Neuronal stem cell (in vitro differentiated cells): Measurements from ENCODE around the gene HDAC9.

Experiments used
- DNase-seq: peaks from one replicate; pipeline ENCODE4 v3.0.0-alpha.2; 2013; ENCODE audit warnings: low spot score
- H2AFZ ChIP-seq: one replicate; pipeline ENCODE4 v1.6.1; 2013; ENCODE audit warnings: mild to moderate bottlenecking, low read length, inconsistent platforms
- H2AK5ac ChIP-seq: 2 replicates; pipeline ENCODE4 v1.6.1; 2013; ENCODE audit warnings: low read depth, mild to moderate bottlenecking, inconsistent platforms, low read length, moderate library complexity, mixed read lengths
- H2BK120ac ChIP-seq: 2 replicates; pipeline ENCODE4 v1.6.1; 2013; ENCODE audit warnings: low read depth, mild to moderate bottlenecking, inconsistent platforms, low read length, moderate library complexity, mixed read lengths
- H2BK12ac ChIP-seq: one replicate; pipeline ENCODE4 v1.6.1; 2013; ENCODE audit warnings: low read length, inconsistent platforms
- H2BK15ac ChIP-seq: 2 replicates; pipeline ENCODE4 v1.6.1; 2013; ENCODE audit warnings: mild to moderate bottlenecking, low read length, inconsistent platforms, mixed read lengths
- H2BK5ac ChIP-seq: one replicate; pipeline ENCODE4 v1.6.1; 2013; ENCODE audit warnings: inconsistent platforms, mild to moderate bottlenecking, low read length, moderate library complexity
- H3K14ac ChIP-seq: one replicate; pipeline ENCODE4 v1.6.1; 2013; ENCODE audit warnings: low read length, inconsistent platforms
- H3K18ac ChIP-seq: 2 replicates; pipeline ENCODE4 v1.6.1; 2013; ENCODE audit warnings: low read length, inconsistent platforms
- H3K23ac ChIP-seq: 2 replicates; pipeline ENCODE4 v1.6.1; 2013; ENCODE audit warnings: low read depth, mild to moderate bottlenecking, mixed read lengths, low read length, inconsistent platforms; ENCODE audit not compliant: poor library complexity
- H3K27ac ChIP-seq: replicated peaks from 3 replicates; pipeline ENCODE4 v1.5.1; 2013; ENCODE audit warnings: low read length, inconsistent platforms
- H3K27me3 ChIP-seq, 3 experiments: 2 replicates each; pipeline ENCODE4 v1.6.1; 2013; ENCODE audit warnings: low read length in 3 of 3, mild to moderate bottlenecking in 2 of 3, inconsistent platforms in 1 of 3, low read depth in 1 of 3, mixed read lengths in 1 of 3, moderate library complexity in 1 of 3; ENCODE audit not compliant: control insufficient read depth in 3 of 3, insufficient read depth in 3 of 3
- H3K36me3 ChIP-seq, 2 donors: replicated peaks in 1 of 2; 2 replicates each; pipeline ENCODE4 v1.6.1; 2013; ENCODE audit warnings: low read length in 2 of 2; ENCODE audit not compliant: control insufficient read depth in 2 of 2, insufficient read depth in 2 of 2
- H3K4ac ChIP-seq: 2 replicates; pipeline ENCODE4 v1.6.1; 2013; ENCODE audit warnings: inconsistent platforms, mild to moderate bottlenecking, low read length, moderate library complexity
- H3K4me1 ChIP-seq, 2 donors: 1 replicate in 1 of 2; 2 replicates in 1 of 2; pipeline ENCODE4 v1.6.1; 2013; ENCODE audit warnings: low read length in 2 of 2, low read depth in 1 of 2; ENCODE audit not compliant: control insufficient read depth in 2 of 2, insufficient read depth in 1 of 2
- H3K4me2 ChIP-seq: one replicate; pipeline ENCODE4 v1.6.1; 2013; ENCODE audit warnings: mild to moderate bottlenecking, low read length, inconsistent platforms; ENCODE audit not compliant: insufficient read depth, poor library complexity, severe bottlenecking
- H3K4me3 ChIP-seq, 2 donors: 2 replicates each; pipeline ENCODE4 v1.5.1; 2013; ENCODE audit warnings: low read length in 2 of 2, mild to moderate bottlenecking in 2 of 2, inconsistent platforms in 1 of 2, moderate library complexity in 1 of 2
- H3K79me1 ChIP-seq: one replicate; pipeline ENCODE4 v1.6.1; 2013; ENCODE audit warnings: low read depth, mild to moderate bottlenecking, inconsistent platforms, low read length, moderate library complexity
- H3K9ac ChIP-seq: one replicate; pipeline ENCODE4 v1.6.1; 2013; ENCODE audit warnings: mild to moderate bottlenecking, low read depth, low read length, inconsistent platforms; ENCODE audit not compliant: poor library complexity
- H3K9me3 ChIP-seq, 2 donors: replicated peaks in 1 of 2; 2 replicates each; pipeline versions ENCODE3 to v1.6.1; 2013; ENCODE audit warnings: low read length in 2 of 2, mild to moderate bottlenecking in 2 of 2, inconsistent platforms in 1 of 2, low read depth in 1 of 2, mixed read lengths in 1 of 2, moderate library complexity in 1 of 2; ENCODE audit not compliant: control insufficient read depth in 2 of 2, insufficient read depth in 1 of 2
- H4K8ac ChIP-seq: one replicate; pipeline ENCODE4 v1.6.1; 2013; ENCODE audit warnings: low read depth, mild to moderate bottlenecking, inconsistent platforms, low read length, moderate library complexity
- H4K91ac ChIP-seq: one replicate; pipeline ENCODE4 v1.6.1; 2013; ENCODE audit warnings: low read length, low read depth, mild to moderate bottlenecking, inconsistent platforms; ENCODE audit not compliant: poor library complexity
- WGBS, 2 donors: extraction: QIAGEN DNeasy Blood & Tissue Kit; methylation state at CpG; one replicate each; pipeline ENCODE4 v1.1.7; 2013; ENCODE audit warnings: missing lambda C conversion rate in 2 of 2, mixed read lengths in 1 of 2; ENCODE audit not compliant: insufficient read length in 2 of 2, insufficient replicate concordance in 1 of 2; ENCODE audit errors: extremely low coverage in 2 of 2; 5-methylcytosine and 5-hydroxymethylcytosine counted together

Gene HDAC9

DNA sequence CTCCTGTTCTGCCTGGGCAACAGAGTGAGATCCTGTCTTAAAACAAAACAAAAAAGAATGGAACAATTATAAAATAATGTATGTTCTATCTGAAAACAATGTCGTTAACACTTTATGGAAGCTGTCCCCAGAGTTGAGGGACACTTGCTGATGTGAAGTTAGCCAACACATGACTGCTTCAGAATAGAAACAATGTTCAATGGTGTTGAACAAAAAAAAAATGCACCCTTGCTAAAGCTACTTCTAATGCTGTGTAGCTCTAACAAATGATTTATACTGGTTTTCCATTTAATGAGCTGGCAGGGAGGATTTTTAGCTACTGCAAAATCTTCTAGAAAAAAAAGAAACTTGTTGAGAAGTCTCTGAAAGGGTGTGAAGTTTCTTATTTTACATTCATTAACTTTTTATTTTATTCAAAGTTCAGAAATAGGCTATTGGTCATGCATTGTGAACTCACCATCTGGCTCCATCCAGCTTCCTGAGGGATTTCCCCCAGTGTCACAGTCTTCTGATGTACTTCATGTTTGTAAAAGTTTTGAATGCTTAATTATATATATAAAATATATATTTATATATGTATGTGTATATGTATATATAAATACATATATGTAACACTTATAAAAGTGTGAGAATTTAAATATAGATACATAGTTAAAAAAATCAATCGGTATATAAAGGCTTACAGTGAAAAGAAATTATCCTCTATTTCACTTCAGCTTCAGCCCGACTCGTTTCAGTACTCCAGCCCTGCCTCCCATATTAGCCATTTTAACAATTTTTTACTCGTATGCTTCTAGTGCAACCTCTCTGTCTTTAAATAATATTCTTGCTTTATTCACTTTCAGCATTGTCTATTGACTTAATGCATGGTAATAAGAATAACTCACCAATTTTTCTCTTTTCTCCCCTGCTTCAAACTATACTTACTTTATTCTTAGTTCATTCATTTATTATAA is 35.0 kb downstream of the HDAC9 start:
- Histone ChIP-seq H4K91ac (no peak overlapping the region), H4K8ac (no peak overlapping the region), H3K23ac (no peak overlapping the region), H3K4me1 (peaks cover 0 to 2% of the 10 kb centered on the region in 2 donors), H3K9ac (no peak overlapping the region), H3K27ac (no peak overlapping the region), H3K4me2 (no peak overlapping the region), H2BK15ac (no peak overlapping the region), H2BK12ac (no peak overlapping the region), H3K14ac (no peak overlapping the region), H2BK120ac (no peak overlapping the region), H3K4me3 (no peak overlapping the region), H3K18ac (no peak overlapping the region), H3K27me3 (no peaks in the 10 kb centered on the region), H3K9me3 (no peaks in the 10 kb centered on the region), H2BK5ac (no peak overlapping the region), H2AFZ (no peak overlapping the region), H2AK5ac (no peak overlapping the region), H3K4ac (no peak overlapping the region), H3K79me1 (no peaks in the 10 kb centered on the region), H3K36me3 (no peaks in the 10 kb centered on the region)
- DNase-seq, result no peak
- WGBS, 2 donors, result no CpG with 5 or more reads among the region's 5 CpGs

DNA sequence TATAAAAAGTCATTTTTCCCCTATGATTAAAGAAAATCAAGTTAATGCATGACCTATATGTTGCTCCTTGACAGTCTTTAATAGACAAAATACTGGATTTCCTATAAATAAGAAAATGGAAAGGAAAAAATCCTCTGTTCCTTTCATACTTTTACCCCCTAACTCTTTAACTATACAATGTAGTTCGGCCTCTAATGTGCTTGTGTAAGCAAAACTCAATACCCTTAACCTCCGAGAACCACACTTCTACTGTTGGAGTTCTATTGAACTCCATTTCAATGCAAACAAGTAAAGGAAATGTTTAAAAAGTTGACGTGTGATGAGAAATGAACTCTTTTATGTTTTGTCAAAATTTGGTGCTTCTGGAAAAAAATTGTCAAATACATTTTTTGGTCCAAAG is 36.0 kb downstream of the HDAC9 start:
- H3K4me3 ChIP-seq, result no peak overlapping the region
- H2BK12ac ChIP-seq, result no peak overlapping the region
- H3K9me3 ChIP-seq, result no peaks in the 10 kb centered on the region
- no peak for DNase-seq
- H2AK5ac ChIP-seq, result no peak overlapping the region
- no peak overlapping the region for H2BK5ac ChIP-seq
- H3K27me3 ChIP-seq, result no peaks in the 10 kb centered on the region
- no peak overlapping the region for H3K4me2 ChIP-seq
- no peak overlapping the region for H4K8ac ChIP-seq
- H3K9ac ChIP-seq, result no peak overlapping the region
- H3K27ac ChIP-seq, result no peak overlapping the region
- no peak overlapping the region for H2AFZ ChIP-seq
- no peak overlapping the region for H4K91ac ChIP-seq
- H3K23ac ChIP-seq, result no peak overlapping the region
- H3K4me1 ChIP-seq, result peaks cover 0 to 2% of the 10 kb centered on the region in 2 donors
- H2BK120ac ChIP-seq, result no peak overlapping the region
- no CpG with 5 or more reads among the region's 3 CpGs for WGBS, 2 donors
- no peaks in the 10 kb centered on the region for H3K36me3 ChIP-seq
- no peak overlapping the region for H2BK15ac ChIP-seq
- no peak overlapping the region for H3K18ac ChIP-seq
- H3K79me1 ChIP-seq, result no peaks in the 10 kb centered on the region
- no peak overlapping the region for H3K14ac ChIP-seq
- H3K4ac ChIP-seq, result no peak overlapping the region

DNA sequence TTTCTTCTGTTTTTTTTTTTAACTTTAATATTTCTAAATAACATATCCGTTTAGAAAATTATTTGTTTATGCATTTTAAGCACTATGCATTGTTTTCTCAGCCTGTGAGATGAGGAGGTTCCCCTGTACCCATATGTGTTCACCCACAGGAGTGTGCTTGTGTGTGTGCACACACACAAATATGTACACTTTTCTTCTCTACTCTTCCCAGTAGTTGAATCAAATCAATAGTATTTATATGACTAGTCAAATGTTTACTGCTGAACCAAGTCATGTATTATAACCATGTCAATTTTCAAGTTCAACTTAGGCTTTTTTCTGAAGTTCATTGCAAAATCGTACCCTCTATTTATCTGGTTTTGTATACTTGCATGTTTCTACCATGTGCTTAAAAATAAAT is 37.3 kb downstream of the HDAC9 start:
- Histone ChIP-seq H3K4me1 (peaks cover 0 to 2% of the 10 kb centered on the region in 2 donors), H3K23ac (no peak overlapping the region), H3K79me1 (no peaks in the 10 kb centered on the region), H2BK12ac (no peak overlapping the region), H3K4me2 (peak overlapping the region; percentile 11), H3K4me3 (no peak overlapping the region), H2BK5ac (no peak overlapping the region), H2BK15ac (no peak overlapping the region), H3K9ac (no peak overlapping the region), H3K27ac (no peak overlapping the region), H2BK120ac (no peak overlapping the region), H2AFZ (no peak overlapping the region), H2AK5ac (no peak overlapping the region), H3K4ac (no peak overlapping the region), H3K9me3 (no peaks in the 10 kb centered on the region), H4K91ac (no peak overlapping the region), H3K27me3 (no peaks in the 10 kb centered on the region), H3K18ac (no peak overlapping the region), H4K8ac (no peak overlapping the region), H3K14ac (no peak overlapping the region), H3K36me3 (no peaks in the 10 kb centered on the region)
- WGBS, 2 donors, result no CpG with 5 or more reads among the region's 2 CpGs
- DNase-seq, result no peak

DNA sequence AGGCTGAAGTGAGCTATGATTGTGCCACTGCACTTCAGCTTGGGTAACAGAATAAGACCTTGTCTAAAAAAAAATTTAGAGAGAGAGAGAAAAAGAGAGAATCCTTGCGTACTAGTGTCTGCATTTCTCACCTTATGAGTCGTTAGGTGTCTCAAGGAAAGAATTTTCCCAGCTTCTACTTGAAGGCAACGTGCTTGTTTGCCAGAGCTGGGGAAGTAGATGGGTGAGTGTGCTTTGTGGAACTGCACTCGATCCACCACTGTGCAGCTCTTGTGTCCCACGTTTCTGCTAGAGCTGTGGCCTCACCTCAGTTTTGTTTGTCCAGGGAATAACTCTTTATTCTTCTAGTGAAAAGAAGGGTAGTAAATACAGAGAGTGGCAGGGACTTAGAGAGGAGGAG is 38.9 kb downstream of the HDAC9 start:
- Histone ChIP-seq H2BK5ac (no peak overlapping the region), H3K36me3 (no peaks in the 10 kb centered on the region), H2BK120ac (no peak overlapping the region), H3K4me3 (no peak overlapping the region), H3K4ac (no peak overlapping the region), H4K8ac (no peak overlapping the region), H2AFZ (no peak overlapping the region), H3K9me3 (no peaks in the 10 kb centered on the region), H2BK15ac (no peak overlapping the region), H3K4me1 (peaks cover 0 to 2% of the 10 kb centered on the region in 2 donors), H3K14ac (no peak overlapping the region), H3K4me2 (no peak overlapping the region), H2BK12ac (no peak overlapping the region), H3K79me1 (no peaks in the 10 kb centered on the region), H3K9ac (no peak overlapping the region), H3K27ac (no peak overlapping the region), H4K91ac (no peak overlapping the region), H3K23ac (no peak overlapping the region), H3K27me3 (no peaks in the 10 kb centered on the region), H2AK5ac (no peak overlapping the region), H3K18ac (no peak overlapping the region)
- DNase-seq, result no peak
- no CpG with 5 or more reads among the region's 5 CpGs for WGBS, 2 donors
